ENCODE measurements around the gene TSPAN2. TPM values are rescaled to one million over a fixed set of nuclear protein-coding genes. Genes with fewer than 3 reads are reported as not detected.

TSPAN2 gene
- total RNA-seq, 2 experiments from 2014 or later = 1.2 to 1.4 TPM

- ChIA-PET CTCF (no interaction called here), POLR2A (no interaction called here)
Measured at GRCh38 chr1:115115521-115116161, 26.3 kb upstream of the TSPAN2 start.

GRCh38 chr1:115114308-115114707 lies 25.0 kb upstream of the TSPAN2 start:
- ChIA-PET POLR2A (no interaction called here), CTCF (interaction anchor here (0.5 to 1.9 kb wide), 2 partner anchors 49 to 453 kb away, joined by 5 to 6 read pairs; no protein-coding TSS in a partner anchor)

GRCh38 chr1:115113766-115114165 lies 24.5 kb upstream of the TSPAN2 start:
- CTCF ChIA-PET = interaction anchor here (1.3 to 1.9 kb wide), 5 partner anchors 49 to 137 kb away, joined by 3 to 6 read pairs (median 5); no protein-coding TSS in a partner anchor
- POLR2A ChIA-PET = no interaction called here

GRCh38 chr1:115112496-115113375 lies 23.4 kb upstream of the TSPAN2 start:
- ChIA-PET CTCF (interaction anchor here (1.0 to 2.2 kb wide), 13 partner anchors 8 to 444 kb away, joined by 3 to 10 read pairs (median 4); partner anchors contain the start of gene TSPAN2), POLR2A (no interaction called here)

- CTCF ChIA-PET = no interaction called here
- POLR2A ChIA-PET = no interaction called here
Measured at GRCh38 chr1:115107516-115108260, 18.4 kb upstream of the TSPAN2 start.

- CTCF ChIA-PET = no interaction called here
- POLR2A ChIA-PET = no interaction called here
Measured at GRCh38 chr1:115105831-115106230, 16.5 kb upstream of the TSPAN2 start.

- CTCF ChIA-PET = no interaction called here
- POLR2A ChIA-PET = no interaction called here
Measured at GRCh38 chr1:115099693-115100050, 10.4 kb upstream of the TSPAN2 start.

GRCh38 chr1:115098979-115099692 lies 9.8 kb upstream of the TSPAN2 start:
- ChIA-PET POLR2A (no interaction called here), CTCF (no interaction called here)

- CTCF ChIA-PET = no interaction called here
- POLR2A ChIA-PET = no interaction called here
Measured at GRCh38 chr1:115092175-115092574, 2.9 kb upstream of the TSPAN2 start.

- POLR2A ChIA-PET = no interaction called here
- CTCF ChIA-PET = no interaction called here
Measured at GRCh38 chr1:115091572-115091971, 2.3 kb upstream of the TSPAN2 start.

- CTCF ChIA-PET = interaction anchor here (0.7 kb wide), 1 partner anchor 21 kb away, joined by 3 read pairs; no protein-coding TSS in a partner anchor
- POLR2A ChIA-PET = no interaction called here
Measured at GRCh38 chr1:115090956-115091355, 1.7 kb upstream of the TSPAN2 start.

GRCh38 chr1:115090540-115090939 lies 1.2 kb upstream of the TSPAN2 start:
- CTCF ChIA-PET = interaction anchor here (0.7 kb wide), 1 partner anchor 22 kb away, joined by 3 read pairs; no protein-coding TSS in a partner anchor
- POLR2A ChIA-PET = no interaction called here

- POLR2A ChIA-PET = no interaction called here
- CTCF ChIA-PET = interaction anchor here (1.2 kb wide), 1 partner anchor 22 kb away, joined by 3 read pairs; no protein-coding TSS in a partner anchor
Measured at GRCh38 chr1:115090186-115090490, 835 bp upstream of the TSPAN2 start.

- POLR2A ChIA-PET = no interaction called here
- CTCF ChIA-PET = interaction anchor here (1.2 kb wide), 1 partner anchor 24 kb away, joined by 3 read pairs; no protein-coding TSS in a partner anchor
Measured at GRCh38 chr1:115088871-115089419, 358 bp downstream of the TSPAN2 start.

GRCh38 chr1:115088115-115088778 lies 1.1 kb downstream of the TSPAN2 start:
- POLR2A ChIA-PET = no interaction called here
- CTCF ChIA-PET = interaction anchor here (1.0 kb wide), 1 partner anchor 35 kb away, joined by 3 read pairs; no protein-coding TSS in a partner anchor

- POLR2A ChIA-PET = no interaction called here
- CTCF ChIA-PET = interaction anchor here (1.7 kb wide), 1 partner anchor 26 kb away, joined by 4 read pairs; no protein-coding TSS in a partner anchor
Measured at GRCh38 chr1:115086176-115086830, 3.0 kb downstream of the TSPAN2 start.

- ChIA-PET CTCF (no interaction called here), POLR2A (no interaction called here)
Measured at GRCh38 chr1:115084902-115085511, 4.3 kb downstream of the TSPAN2 start.

- CTCF ChIA-PET = no interaction called here
- POLR2A ChIA-PET = no interaction called here
Measured at GRCh38 chr1:115082949-115083348, 6.4 kb downstream of the TSPAN2 start.
